ENCODE measurements around the gene TBCC.

TBCC gene

GRCh38 chr6:42729731-42730130 lies 16.2 kb downstream of the TBCC start:
- no peak overlapping the region for H2AFZ ChIP-seq (ENCODE audit: low read length)
- no peak for TF ChIP-seq EZH2phosphoT487 (IDR thresholded peaks at IDR 0.05; ENCODE audit: low read length)
- no peak for TF ChIP-seq EZH2 (optimal IDR thresholded peaks at IDR 0.05; ENCODE audit: low read depth, low read length)
- no peak for TF ChIP-seq CTCF (IDR thresholded peaks at IDR 0.05; ENCODE audit: low read length)
- no peaks in the 10 kb centered on the region for H3K9me2 ChIP-seq (replicated peaks; ENCODE audit: insufficient read depth, low read length)
- DNase-seq = no peak
- 0 out of 2 replicates have a peak, but pooled peaks cover 3% of the 10 kb centered on the region for H3F3A ChIP-seq (ENCODE audit: insufficient read depth, low read length)
- no peak overlapping the region for H3K4me2 ChIP-seq (ENCODE audit: low read depth, low read length)
- no peak overlapping the region for H3K9ac ChIP-seq (ENCODE audit: low read length)
- H3K27me3 ChIP-seq (replicated peaks; ENCODE audit: insufficient read depth, low read length) = no peaks in the 10 kb centered on the region
- no peak overlapping the region for H3K27ac ChIP-seq (ENCODE audit: low read length)
- H3K4me1 ChIP-seq (ENCODE audit: low read length) = peaks cover 10% of the 10 kb centered on the region
- no peaks in the 10 kb centered on the region for H3K79me2 ChIP-seq (ENCODE audit: low read length)
- no peak overlapping the region for H3K4me3 ChIP-seq (ENCODE audit: low read length)
- H4K20me1 ChIP-seq (ENCODE audit: insufficient read depth, low read length) = no peaks in the 10 kb centered on the region
- no peaks in the 10 kb centered on the region for H3K9me3 ChIP-seq (replicated peaks; ENCODE audit: insufficient read depth, low read length)
- H3K36me3 ChIP-seq (replicated peaks; ENCODE audit: insufficient read depth, low read length) = no peaks in the 10 kb centered on the region

GRCh38 chr6:42727627-42728026 lies 18.3 kb downstream of the TBCC start:
- H3K4me1 ChIP-seq (ENCODE audit: low read length) = peaks cover 10% of the 10 kb centered on the region
- H4K20me1 ChIP-seq (ENCODE audit: insufficient read depth, low read length) = no peaks in the 10 kb centered on the region
- no peaks in the 10 kb centered on the region for H3K36me3 ChIP-seq (replicated peaks; ENCODE audit: insufficient read depth, low read length)
- no peaks in the 10 kb centered on the region for H3K9me3 ChIP-seq (replicated peaks; ENCODE audit: insufficient read depth, low read length)
- H3K9ac ChIP-seq (ENCODE audit: low read length) = no peak overlapping the region
- 0 out of 2 replicates have a peak, but pooled peaks cover 3% of the 10 kb centered on the region for H3F3A ChIP-seq (ENCODE audit: insufficient read depth, low read length)
- H3K9me2 ChIP-seq (replicated peaks; ENCODE audit: insufficient read depth, low read length) = no peaks in the 10 kb centered on the region
- no peak overlapping the region for H3K4me2 ChIP-seq (ENCODE audit: low read depth, low read length)
- H2AFZ ChIP-seq (ENCODE audit: low read length) = no peak overlapping the region
- no peak overlapping the region for H3K4me3 ChIP-seq (ENCODE audit: low read length)
- DNase-seq = no peak
- H3K79me2 ChIP-seq (ENCODE audit: low read length) = no peaks in the 10 kb centered on the region
- no peak overlapping the region for H3K27ac ChIP-seq (ENCODE audit: low read length)
- no peaks in the 10 kb centered on the region for H3K27me3 ChIP-seq (replicated peaks; ENCODE audit: insufficient read depth, low read length)
- TF ChIP-seq CTCF (IDR thresholded peaks at IDR 0.05; ENCODE audit: low read length) (no peak), EZH2phosphoT487 (IDR thresholded peaks at IDR 0.05; ENCODE audit: low read length) (no peak), EZH2 (optimal IDR thresholded peaks at IDR 0.05; ENCODE audit: low read depth, low read length) (no peak)

- no peaks in the 10 kb centered on the region for H3K36me3 ChIP-seq (replicated peaks; ENCODE audit: insufficient read depth, low read length)
- H3K4me2 ChIP-seq (ENCODE audit: low read depth, low read length) = peak overlapping the region; percentile 90
- TF ChIP-seq CTCF (IDR thresholded peaks at IDR 0.05; ENCODE audit: low read length) (no peak), EZH2 (optimal IDR thresholded peaks at IDR 0.05; ENCODE audit: low read depth, low read length) (no peak)
- peaks cover 10% of the 10 kb centered on the region for H3K4me1 ChIP-seq (ENCODE audit: low read length)
- peak overlapping the region; percentile 87 for H2AFZ ChIP-seq (ENCODE audit: low read length)
- no peak overlapping the region for H3K27ac ChIP-seq (ENCODE audit: low read length)
- H3K79me2 ChIP-seq (ENCODE audit: low read length) = no peaks in the 10 kb centered on the region
- H3K4me3 ChIP-seq (ENCODE audit: low read length) = peak overlapping the region; percentile 55
- H3K9me2 ChIP-seq (replicated peaks; ENCODE audit: insufficient read depth, low read length) = no peaks in the 10 kb centered on the region
- 0 out of 2 replicates have a peak, but pooled peaks cover 3% of the 10 kb centered on the region for H3F3A ChIP-seq (ENCODE audit: insufficient read depth, low read length)
- H4K20me1 ChIP-seq (ENCODE audit: insufficient read depth, low read length) = no peaks in the 10 kb centered on the region
- H3K9ac ChIP-seq (ENCODE audit: low read length) = peak overlapping the region; percentile 29; the same call in 1 of the 2 replicates
- no peaks in the 10 kb centered on the region for H3K27me3 ChIP-seq (replicated peaks; ENCODE audit: insufficient read depth, low read length)
- H3K9me3 ChIP-seq (replicated peaks; ENCODE audit: insufficient read depth, low read length) = no peaks in the 10 kb centered on the region
- no peak for DNase-seq
These were observed 18.8 kb downstream of the TBCC start for GRCh38 chr6:42727087-42727611.

Measured in MM.1S (cell line).